IPS-NIHi11 (cell line): ENCODE results near the gene LRFN3.
A peak's percentile ranks its signal among the peaks of the same experiment; 100 is the strongest.
"Not testable (repeated sequence)": the region's sequence is repeated elsewhere in the genome, so short reads cannot be mapped to it uniquely, and the experiment has no call there.

ENCODE experiments used
- DNase-seq: peaks from one replicate; pipeline ENCODE4 v3.0.0; 2012; ENCODE audit warnings: mixed read lengths, low spot score

LRFN3 gene

GRCh38 chr19:35935911-35936737 is at the start of gene LRFN3:
Gene LRFN3 (plus strand): TSS chr19:35936374. CDS start chr19:35939426, 3,052 bp downstream.
- peak; percentile 91 for DNase-seq

- DNase-seq: no peak
Measured at GRCh38 chr19:35887197-35887596, 49.0 kb upstream of the LRFN3 start.

GRCh38 chr19:35888398-35888797 is 47.8 kb upstream of the LRFN3 start:
- no peak for DNase-seq

GRCh38 chr19:35889370-35890112 is 46.6 kb upstream of the LRFN3 start:
- no peak for DNase-seq

GRCh38 chr19:35890113-35890650 is 46.0 kb upstream of the LRFN3 start:
- DNase-seq: no peak

GRCh38 chr19:35891819-35892218 is 44.4 kb upstream of the LRFN3 start:
- DNase-seq: not testable (repeated sequence)

- no peak for DNase-seq
Measured at GRCh38 chr19:35894342-35894741, 41.8 kb upstream of the LRFN3 start.

GRCh38 chr19:35895911-35896642 is 40.1 kb upstream of the LRFN3 start:
- no peak for DNase-seq

- DNase-seq: no peak
Measured at GRCh38 chr19:35896643-35897040, 39.5 kb upstream of the LRFN3 start.

GRCh38 chr19:35897706-35898451 is 38.3 kb upstream of the LRFN3 start:
- DNase-seq: no peak

- DNase-seq: peak; percentile 49
Measured at GRCh38 chr19:35898499-35898809, 37.7 kb upstream of the LRFN3 start.

GRCh38 chr19:35899547-35900214 is 36.5 kb upstream of the LRFN3 start:
- DNase-seq: peak; percentile 85

- no peak for DNase-seq
Measured at GRCh38 chr19:35901055-35901644, 35.0 kb upstream of the LRFN3 start.

GRCh38 chr19:35901854-35902661 is 34.1 kb upstream of the LRFN3 start, which contains the start of gene HCST:
Gene HCST (plus strand): TSS chr19:35902529. CDS start chr19:35902594, 65 bp downstream.
- no peak for DNase-seq

- DNase-seq: no peak
Measured at GRCh38 chr19:35902870-35903475, 33.2 kb upstream of the LRFN3 start.

GRCh38 chr19:35903550-35904179 is 32.5 kb upstream of the LRFN3 start:
- peak; percentile 76 for DNase-seq

GRCh38 chr19:35904311-35905068 is 31.7 kb upstream of the LRFN3 start:
- no peak for DNase-seq

- DNase-seq: no peak
Measured at GRCh38 chr19:35905178-35905727, 30.9 kb upstream of the LRFN3 start.
